PFSK-1 (cell line): ENCODE measurements around the gene FCGR3A.

Experiments used
- POLR2AphosphoS5 ChIP-seq: IDR thresholded peaks from 2 replicates; pipeline ENCODE4 v1.6.1; 2012; ENCODE audit warnings: low read depth, mild to moderate bottlenecking, control low read depth, low read length, moderate library complexity
- SIN3A ChIP-seq: IDR thresholded peaks from 2 replicates; pipeline ENCODE4 v1.6.1; 2012; ENCODE audit warnings: mild to moderate bottlenecking, low read length, moderate library complexity, borderline replicate concordance; ENCODE audit not compliant: insufficient read depth

DNA sequence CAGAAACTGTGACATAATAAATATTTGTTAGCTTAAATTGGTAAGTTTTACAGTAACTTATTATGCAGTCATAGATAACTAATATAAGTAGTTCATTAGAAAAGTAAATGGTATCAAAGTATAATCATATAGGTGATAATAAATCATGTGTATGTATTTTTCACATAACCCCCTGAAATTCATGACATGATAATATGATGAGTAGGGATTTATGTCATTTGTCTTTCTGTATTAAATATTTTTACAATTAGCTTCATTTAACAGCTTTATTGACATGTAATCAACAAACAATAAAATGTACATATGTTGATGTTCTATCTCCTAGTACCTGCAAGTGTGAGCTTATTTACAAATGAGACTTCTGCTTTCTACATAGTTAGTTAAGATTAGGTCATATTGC, 54.1 kb downstream of the FCGR3A start:
- TF ChIP-seq POLR2AphosphoS5 (no peak), SIN3A (no peak)
